NCI-H345 treated with DMSO at 0.1 percent for 48 hours (cell line): ENCODE measurements around the gene COL12A1.

Source experiments
- DNase-seq: peaks from one replicate; lab custom pipeline; 2025; ENCODE audit not compliant: unreplicated experiment; lab: John Stamatoyannopoulos, UW

The COL12A1 gene

GRCh38 chr6:75044846-75045245 is 161.0 kb downstream of the COL12A1 start:
- no peak for DNase-seq

- no peak for DNase-seq
Observed at GRCh38 chr6:75041381-75041780, 164.5 kb downstream of the COL12A1 start.
